Measurements from ENCODE around the gene KRT79. TPM values are rescaled to one million over a fixed set of nuclear protein-coding genes. Genes with fewer than 3 reads are reported as not detected.
A peak's percentile ranks its signal among the peaks of the same experiment; 100 is the strongest.

KRT79 gene
- polyA plus RNA-seq, 1 of the 3 experiments (the other 2 are of a cell fraction), result not detected

DNA sequence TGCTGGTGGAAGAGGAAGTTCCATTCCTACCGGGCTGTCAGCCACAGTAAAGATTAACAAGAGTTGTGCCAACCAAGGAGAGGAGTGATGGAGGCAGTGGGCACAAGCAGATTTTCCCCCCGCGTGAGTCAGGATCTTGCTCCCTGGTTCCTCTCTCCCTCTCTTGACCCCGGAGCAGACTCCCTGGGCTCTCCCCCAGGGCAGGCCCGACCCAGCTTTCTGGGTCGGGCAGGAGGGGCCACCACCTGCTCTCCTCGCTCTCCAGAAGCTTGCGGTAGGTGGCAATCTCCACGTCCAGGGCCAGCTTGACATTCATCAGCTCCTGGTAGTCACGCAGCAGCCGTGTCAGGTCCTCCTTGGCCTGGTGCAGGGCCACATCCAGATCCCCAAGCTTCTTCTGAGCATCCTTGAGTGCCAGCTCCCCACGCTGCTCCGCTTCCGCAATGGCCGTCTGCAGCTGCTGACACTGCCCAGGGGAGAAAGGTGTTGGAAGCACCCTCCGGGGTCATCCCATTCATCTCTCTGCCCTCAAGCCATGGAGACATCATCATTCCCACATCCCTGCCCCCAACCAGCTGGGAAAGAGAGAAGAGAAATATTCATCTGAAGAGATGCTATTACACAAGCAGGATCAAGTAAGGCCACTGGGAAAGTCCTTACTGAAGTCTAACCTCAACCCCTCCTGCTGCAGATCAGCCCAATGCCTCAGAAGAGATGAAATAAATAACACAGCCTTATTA, 11.2 kb downstream of the KRT79 start:
- Histone ChIP-seq H3K9ac (no peak overlapping the region), H3K9me3 (no peaks in the 10 kb centered on the region), H3K27ac (ENCODE audit: low read depth in 2 of 2, low read length in 1 of 2) (no peak overlapping the region), H3K9me2 (no peaks in the 10 kb centered on the region), H3K4me1 (ENCODE audit: control insufficient read depth in 1 of 2, insufficient read depth in 2 of 2, low read depth in 1 of 2, low read length in 1 of 2) (no peaks in the 10 kb centered on the region), H4K20me1 (ENCODE audit: insufficient read depth) (no peaks in the 10 kb centered on the region), H2AFZ (ENCODE audit: low read depth) (no peak overlapping the region), H3K27me3 (ENCODE audit: insufficient read depth) (peaks cover 55% of the 10 kb centered on the region), H3F3A (replicated peaks; ENCODE audit: insufficient read depth) (no peaks in the 10 kb centered on the region), H3K4me3 (ENCODE audit: low read depth in 2 of 2, low read length in 1 of 2) (no peak overlapping the region), H3K4me2 (peak overlapping the region; percentile 5; the same call in 1 of the 2 replicates), H3K79me2 (ENCODE audit: insufficient read depth) (no peaks in the 10 kb centered on the region), H3K36me3 (replicated peaks in 1 of 2; ENCODE audit: control insufficient read depth in 1 of 2, insufficient read depth in 2 of 2, low read length in 1 of 2) (no peaks in the 10 kb centered on the region)
- 53% methylated on average over 13 of the region's 16 CpGs for WGBS (ENCODE audit: low lambda C conversion rate)
- ChIA-PET POLR2A (no interaction called here), CTCF (no interaction called here)
- TF ChIP-seq SMC3 (IDR thresholded peaks at IDR 0.05; ENCODE audit: low read depth, low read length) (no peak), FOSL2 (IDR thresholded peaks at IDR 0.05; ENCODE audit: borderline replicate concordance, low read depth) (no peak), RFX5 (IDR thresholded peaks at IDR 0.05; ENCODE audit: low read length) (no peak), EZH2phosphoT487 (IDR thresholded peaks at IDR 0.05; ENCODE audit: borderline replicate concordance, low read depth) (no peak), TEAD4 (IDR thresholded peaks at IDR 0.05; ENCODE audit: borderline replicate concordance, insufficient read depth) (no peak), RCOR1 (IDR thresholded peaks at IDR 0.05; ENCODE audit: low read length) (no peak)
- TF ChIP-seq, protein P1, sequence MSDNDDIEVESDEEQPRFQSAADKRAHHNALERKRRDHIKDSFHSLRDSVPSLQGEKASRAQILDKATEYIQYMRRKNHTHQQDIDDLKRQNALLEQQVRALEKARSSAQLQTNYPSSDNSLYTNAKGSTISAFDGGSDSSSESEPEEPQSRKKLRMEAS (IDR thresholded peaks at IDR 0.05; ENCODE audit: low read depth), result no peak
- TF ChIP-seq, protein P2, sequence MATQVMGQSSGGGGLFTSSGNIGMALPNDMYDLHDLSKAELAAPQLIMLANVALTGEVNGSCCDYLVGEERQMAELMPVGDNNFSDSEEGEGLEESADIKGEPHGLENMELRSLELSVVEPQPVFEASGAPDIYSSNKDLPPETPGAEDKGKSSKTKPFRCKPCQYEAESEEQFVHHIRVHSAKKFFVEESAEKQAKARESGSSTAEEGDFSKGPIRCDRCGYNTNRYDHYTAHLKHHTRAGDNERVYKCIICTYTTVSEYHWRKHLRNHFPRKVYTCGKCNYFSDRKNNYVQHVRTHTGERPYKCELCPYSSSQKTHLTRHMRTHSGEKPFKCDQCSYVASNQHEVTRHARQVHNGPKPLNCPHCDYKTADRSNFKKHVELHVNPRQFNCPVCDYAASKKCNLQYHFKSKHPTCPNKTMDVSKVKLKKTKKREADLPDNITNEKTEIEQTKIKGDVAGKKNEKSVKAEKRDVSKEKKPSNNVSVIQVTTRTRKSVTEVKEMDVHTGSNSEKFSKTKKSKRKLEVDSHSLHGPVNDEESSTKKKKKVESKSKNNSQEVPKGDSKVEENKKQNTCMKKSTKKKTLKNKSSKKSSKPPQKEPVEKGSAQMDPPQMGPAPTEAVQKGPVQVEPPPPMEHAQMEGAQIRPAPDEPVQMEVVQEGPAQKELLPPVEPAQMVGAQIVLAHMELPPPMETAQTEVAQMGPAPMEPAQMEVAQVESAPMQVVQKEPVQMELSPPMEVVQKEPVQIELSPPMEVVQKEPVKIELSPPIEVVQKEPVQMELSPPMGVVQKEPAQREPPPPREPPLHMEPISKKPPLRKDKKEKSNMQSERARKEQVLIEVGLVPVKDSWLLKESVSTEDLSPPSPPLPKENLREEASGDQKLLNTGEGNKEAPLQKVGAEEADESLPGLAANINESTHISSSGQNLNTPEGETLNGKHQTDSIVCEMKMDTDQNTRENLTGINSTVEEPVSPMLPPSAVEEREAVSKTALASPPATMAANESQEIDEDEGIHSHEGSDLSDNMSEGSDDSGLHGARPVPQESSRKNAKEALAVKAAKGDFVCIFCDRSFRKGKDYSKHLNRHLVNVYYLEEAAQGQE (IDR thresholded peaks at IDR 0.05; ENCODE audit: low read depth, low read length), result no peak
- DNase-seq, result no peak

DNA sequence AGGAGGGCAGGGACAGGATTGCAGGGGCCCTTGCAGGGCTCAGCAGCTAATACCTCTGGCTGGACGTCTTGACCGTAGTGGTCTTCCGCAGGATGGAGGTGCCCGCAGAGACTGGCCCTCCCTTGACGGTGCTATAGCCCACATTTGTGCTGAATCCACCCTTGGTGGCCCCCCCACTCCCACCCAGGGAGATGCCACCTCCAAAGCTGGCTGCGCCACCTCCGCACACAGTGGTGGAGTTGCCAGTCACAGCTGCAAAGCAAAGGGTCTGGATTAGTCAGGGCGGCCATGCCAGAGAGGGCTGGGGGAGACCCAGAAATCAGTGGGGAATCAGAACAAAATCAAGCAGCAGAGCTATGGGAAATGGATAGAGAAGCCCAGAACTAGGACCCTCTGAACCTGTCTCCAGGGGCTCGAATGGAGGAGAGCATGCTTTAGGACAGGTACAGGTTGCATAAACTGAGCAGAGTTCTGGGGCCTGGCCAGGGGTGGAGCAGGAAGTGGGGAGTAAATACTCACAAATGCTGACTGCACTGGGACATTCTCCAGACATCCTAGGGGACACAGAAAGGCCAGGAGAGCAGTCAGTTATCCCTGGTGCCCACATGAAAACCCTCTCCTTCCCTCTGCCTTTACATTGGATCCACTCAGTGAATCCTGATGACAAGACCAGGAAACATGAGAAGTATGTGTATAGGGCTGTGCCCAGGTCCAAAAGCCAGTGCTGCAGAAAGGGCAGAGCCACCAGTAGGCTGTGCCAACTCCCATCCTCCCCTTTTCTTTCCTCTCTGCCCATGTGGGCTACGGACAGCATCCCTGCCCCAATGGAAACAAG, 12.1 kb downstream of the KRT79 start:
- H3K4me2 ChIP-seq, result peak overlapping the region; percentile 5; the same call in 1 of the 2 replicates
- 31% methylated on average over 5 of the region's 10 CpGs for WGBS (ENCODE audit: low lambda C conversion rate)
- H4K20me1 ChIP-seq (ENCODE audit: insufficient read depth), result no peaks in the 10 kb centered on the region
- H3K9me3 ChIP-seq, result no peaks in the 10 kb centered on the region
- no peaks in the 10 kb centered on the region for H3K79me2 ChIP-seq (ENCODE audit: insufficient read depth)
- H2AFZ ChIP-seq (ENCODE audit: low read depth), result no peak overlapping the region
- no peak overlapping the region for H3K27ac ChIP-seq (ENCODE audit: low read depth in 2 of 2, low read length in 1 of 2)
- H3K4me1 ChIP-seq (ENCODE audit: control insufficient read depth in 1 of 2, insufficient read depth in 2 of 2, low read depth in 1 of 2, low read length in 1 of 2), result no peaks in the 10 kb centered on the region
- no peak overlapping the region for H3K4me3 ChIP-seq (ENCODE audit: low read depth in 2 of 2, low read length in 1 of 2)
- no peak overlapping the region for H3K9ac ChIP-seq
- no peaks in the 10 kb centered on the region for H3F3A ChIP-seq (replicated peaks; ENCODE audit: insufficient read depth)
- no peak for DNase-seq
- no peaks in the 10 kb centered on the region for H3K36me3 ChIP-seq (replicated peaks in 1 of 2; ENCODE audit: control insufficient read depth in 1 of 2, insufficient read depth in 2 of 2, low read length in 1 of 2)
- POLR2A ChIA-PET, result no interaction called here
- peaks cover 63% of the 10 kb centered on the region for H3K27me3 ChIP-seq (ENCODE audit: insufficient read depth)
- H3K9me2 ChIP-seq, result no peaks in the 10 kb centered on the region
- CTCF ChIA-PET, result interaction anchor here (1.2 kb wide), 1 partner anchor 43 kb away, joined by 4 read pairs; no protein-coding TSS in a partner anchor
- TF ChIP-seq, protein P3, sequence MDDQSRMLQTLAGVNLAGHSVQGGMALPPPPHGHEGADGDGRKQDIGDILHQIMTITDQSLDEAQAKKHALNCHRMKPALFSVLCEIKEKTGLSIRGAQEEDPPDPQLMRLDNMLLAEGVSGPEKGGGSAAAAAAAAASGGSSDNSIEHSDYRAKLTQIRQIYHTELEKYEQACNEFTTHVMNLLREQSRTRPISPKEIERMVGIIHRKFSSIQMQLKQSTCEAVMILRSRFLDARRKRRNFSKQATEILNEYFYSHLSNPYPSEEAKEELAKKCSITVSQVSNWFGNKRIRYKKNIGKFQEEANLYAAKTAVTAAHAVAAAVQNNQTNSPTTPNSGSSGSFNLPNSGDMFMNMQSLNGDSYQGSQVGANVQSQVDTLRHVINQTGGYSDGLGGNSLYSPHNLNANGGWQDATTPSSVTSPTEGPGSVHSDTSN (IDR thresholded peaks at IDR 0.05), result no peak
- TF ChIP-seq EZH2phosphoT487 (IDR thresholded peaks at IDR 0.05; ENCODE audit: borderline replicate concordance, low read depth), result no peak
- no peak for TF ChIP-seq NFIC (IDR thresholded peaks at IDR 0.05; ENCODE audit: borderline replicate concordance)
- TF ChIP-seq RAD21 (IDR thresholded peaks at IDR 0.05; ENCODE audit: low read length), result no peak
- no peak for TF ChIP-seq RCOR1 (IDR thresholded peaks at IDR 0.05; ENCODE audit: low read length)
- TF ChIP-seq NRF1 (IDR thresholded peaks at IDR 0.05; ENCODE audit: low read depth, low read length), result no peak
- TF ChIP-seq SIN3A (IDR thresholded peaks at IDR 0.05; ENCODE audit: borderline replicate concordance, low read depth, low read length), result no peak
- no peak for TF ChIP-seq JUND (IDR thresholded peaks at IDR 0.05)
- TF ChIP-seq, protein P4, sequence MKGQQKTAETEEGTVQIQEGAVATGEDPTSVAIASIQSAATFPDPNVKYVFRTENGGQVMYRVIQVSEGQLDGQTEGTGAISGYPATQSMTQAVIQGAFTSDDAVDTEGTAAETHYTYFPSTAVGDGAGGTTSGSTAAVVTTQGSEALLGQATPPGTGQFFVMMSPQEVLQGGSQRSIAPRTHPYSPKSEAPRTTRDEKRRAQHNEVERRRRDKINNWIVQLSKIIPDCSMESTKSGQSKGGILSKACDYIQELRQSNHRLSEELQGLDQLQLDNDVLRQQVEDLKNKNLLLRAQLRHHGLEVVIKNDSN (IDR thresholded peaks at IDR 0.05; ENCODE audit: borderline replicate concordance, low read depth), result no peak
- no peak for TF ChIP-seq TCF12 (IDR thresholded peaks at IDR 0.05)
- TF ChIP-seq FOSL2 (IDR thresholded peaks at IDR 0.05; ENCODE audit: borderline replicate concordance, low read depth), result no peak
- no peak for TF ChIP-seq GATA2 (CRISPR knock-in tag; IDR thresholded peaks at IDR 0.05)
- TF ChIP-seq FOXM1 (IDR thresholded peaks at IDR 0.05; ENCODE audit: low read depth), result no peak

All from SK-N-SH (cell line).